Loucy (cell line): ENCODE data around the gene PHEX.

Experiments used
- CTCF ChIP-seq: fragments of 200-600 bp; sonication (generic); conservative IDR thresholded peaks from 2 replicates; pipeline ENCODE4 v1.5.1; 2014; ENCODE audit warnings: mild to moderate bottlenecking, antibody characterized with exemption, low read length
- EZH2phosphoT487 ChIP-seq: fragments of 200-600 bp; IDR thresholded peaks from 2 replicates; pipeline ENCODE4 v1.6.1; 2018; ENCODE audit warnings: antibody characterized with exemption, mild to moderate bottlenecking, moderate library complexity, borderline replicate concordance

GRCh38 chrX:21990832-21991231, 41.3 kb upstream of the PHEX start:
- TF ChIP-seq CTCF (no peak), EZH2phosphoT487 (no peak)
